Endothelial cell (in vitro differentiated cells): ENCODE data around the gene RIPK3. TPM values are rescaled to one million over a fixed set of nuclear protein-coding genes. Genes with fewer than 3 reads are reported as not detected.

Source experiments
- DNase-seq: peaks from one replicate; pipeline ENCODE4 v3.0.0; 2021; ENCODE audit warnings: low spot score
- H3K27ac Mint-ChIP-seq: one replicate; pipeline ENCODE4 v1.8.0; 2021; ENCODE audit warnings: mixed read lengths, inconsistent platforms; ENCODE audit not compliant: unreplicated experiment
- H3K27me3 Mint-ChIP-seq: one replicate; pipeline ENCODE4 v1.8.0; 2021; ENCODE audit warnings: mild to moderate bottlenecking, moderate library complexity, mixed read lengths, inconsistent platforms; ENCODE audit not compliant: unreplicated experiment
- H3K36me3 Mint-ChIP-seq: one replicate; pipeline ENCODE4 v1.8.0; 2021; ENCODE audit warnings: mild to moderate bottlenecking, low read depth, mixed read lengths, inconsistent platforms; ENCODE audit not compliant: unreplicated experiment
- H3K4me1 Mint-ChIP-seq: one replicate; pipeline ENCODE4 v1.8.0; 2021; ENCODE audit warnings: mild to moderate bottlenecking, mixed read lengths, inconsistent platforms; ENCODE audit not compliant: unreplicated experiment
- H3K4me3 Mint-ChIP-seq: one replicate; pipeline ENCODE4 v1.8.0; 2021; ENCODE audit warnings: mild to moderate bottlenecking, mixed read lengths, inconsistent platforms; ENCODE audit not compliant: unreplicated experiment
- H3K9me3 Mint-ChIP-seq: one replicate; pipeline ENCODE4 v1.8.0; 2021; ENCODE audit warnings: mixed read lengths, inconsistent platforms; ENCODE audit not compliant: unreplicated experiment
- total RNA-seq: library from RNA; stranded (reverse); fragmentation: NEBNext Ultra II Directional; extraction: Animal tissue kit (Norgen Biotek cat#: 25700); gene quantifications from one replicate; pipeline ENCODE4 v1.2.1, GENCODE V29; 2021; ENCODE audit not compliant: unreplicated experiment
- TF ChIP-seq, protein P1 (sequence below): fragments of 200-600 bp; sonication (generic); IDR thresholded peaks from one replicate; pipeline ENCODE4 v1.5.0; 2021; ENCODE audit warnings: antibody characterized with exemption; ENCODE audit not compliant: unreplicated experiment

The RIPK3 gene
- total RNA-seq, 1 donor from 2014 or later: 2.6 TPM

DNA sequence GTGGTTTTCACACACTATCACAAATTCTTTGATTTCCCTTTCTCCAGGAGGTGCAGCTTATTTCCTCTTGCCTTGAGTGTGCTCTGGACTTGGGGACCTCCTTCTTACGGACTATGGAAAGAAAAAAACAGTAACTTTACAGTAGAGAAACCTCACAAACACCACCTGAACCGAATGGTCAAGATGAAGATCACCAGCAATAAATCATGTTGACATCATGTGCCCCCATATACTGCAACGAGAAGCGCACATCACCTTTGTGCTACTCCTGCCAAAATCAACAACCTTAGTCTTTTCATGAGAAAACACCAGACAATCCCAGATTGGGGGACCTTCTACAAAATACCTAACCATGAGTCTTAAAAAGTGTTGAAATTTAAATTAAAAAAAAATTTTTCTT, 45.7 kb upstream of the RIPK3 start:
- Mint-ChIP-seq H3K9me3 (no peaks in the 10 kb centered on the region), H3K4me1 (peaks cover 15% of the 10 kb centered on the region), H3K27ac (no peak overlapping the region), H3K27me3 (peaks cover 3% of the 10 kb centered on the region), H3K4me3 (no peak overlapping the region), H3K36me3 (no peaks in the 10 kb centered on the region)
- DNase-seq: no peak
- TF ChIP-seq, protein P1, sequence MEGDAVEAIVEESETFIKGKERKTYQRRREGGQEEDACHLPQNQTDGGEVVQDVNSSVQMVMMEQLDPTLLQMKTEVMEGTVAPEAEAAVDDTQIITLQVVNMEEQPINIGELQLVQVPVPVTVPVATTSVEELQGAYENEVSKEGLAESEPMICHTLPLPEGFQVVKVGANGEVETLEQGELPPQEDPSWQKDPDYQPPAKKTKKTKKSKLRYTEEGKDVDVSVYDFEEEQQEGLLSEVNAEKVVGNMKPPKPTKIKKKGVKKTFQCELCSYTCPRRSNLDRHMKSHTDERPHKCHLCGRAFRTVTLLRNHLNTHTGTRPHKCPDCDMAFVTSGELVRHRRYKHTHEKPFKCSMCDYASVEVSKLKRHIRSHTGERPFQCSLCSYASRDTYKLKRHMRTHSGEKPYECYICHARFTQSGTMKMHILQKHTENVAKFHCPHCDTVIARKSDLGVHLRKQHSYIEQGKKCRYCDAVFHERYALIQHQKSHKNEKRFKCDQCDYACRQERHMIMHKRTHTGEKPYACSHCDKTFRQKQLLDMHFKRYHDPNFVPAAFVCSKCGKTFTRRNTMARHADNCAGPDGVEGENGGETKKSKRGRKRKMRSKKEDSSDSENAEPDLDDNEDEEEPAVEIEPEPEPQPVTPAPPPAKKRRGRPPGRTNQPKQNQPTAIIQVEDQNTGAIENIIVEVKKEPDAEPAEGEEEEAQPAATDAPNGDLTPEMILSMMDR: no peak

DNA sequence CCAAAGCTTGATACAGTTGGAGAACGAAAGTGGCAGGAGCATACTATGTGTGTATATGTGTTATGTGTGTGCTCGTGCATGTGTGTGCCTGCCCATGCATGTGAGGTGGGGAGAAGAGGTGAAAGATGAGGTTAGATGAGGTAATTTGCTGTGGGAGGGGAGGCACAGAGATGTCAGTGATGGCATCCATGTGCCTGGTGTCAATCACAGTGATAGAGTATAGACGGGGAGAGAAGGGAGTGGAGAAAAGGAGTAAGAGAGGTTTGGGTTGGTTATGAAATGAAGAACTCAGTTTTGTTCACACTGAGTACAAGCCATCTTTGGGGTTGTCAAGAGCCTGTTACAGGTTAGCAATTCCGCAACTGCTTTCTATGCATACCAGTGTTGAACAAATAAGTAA, 44.4 kb upstream of the RIPK3 start:
- TF ChIP-seq, protein P1: no peak
- no peak overlapping the region for H3K27ac Mint-ChIP-seq
- no peak overlapping the region for H3K4me3 Mint-ChIP-seq
- H3K4me1 Mint-ChIP-seq: peaks cover 9% of the 10 kb centered on the region
- DNase-seq: no peak
- H3K27me3 Mint-ChIP-seq: peaks cover 3% of the 10 kb centered on the region
- H3K36me3 Mint-ChIP-seq: no peaks in the 10 kb centered on the region
- no peaks in the 10 kb centered on the region for H3K9me3 Mint-ChIP-seq

GRCh38 chr14:24382064-24382371, 42.2 kb upstream of the RIPK3 start:
- Mint-ChIP-seq H3K4me1 (peaks cover 2% of the 10 kb centered on the region), H3K4me3 (no peak overlapping the region), H3K9me3 (no peaks in the 10 kb centered on the region), H3K36me3 (peaks cover 2% of the 10 kb centered on the region), H3K27me3 (peaks cover 6% of the 10 kb centered on the region), H3K27ac (no peak overlapping the region)
- DNase-seq: no peak
- TF ChIP-seq, protein P1: no peak

DNA sequence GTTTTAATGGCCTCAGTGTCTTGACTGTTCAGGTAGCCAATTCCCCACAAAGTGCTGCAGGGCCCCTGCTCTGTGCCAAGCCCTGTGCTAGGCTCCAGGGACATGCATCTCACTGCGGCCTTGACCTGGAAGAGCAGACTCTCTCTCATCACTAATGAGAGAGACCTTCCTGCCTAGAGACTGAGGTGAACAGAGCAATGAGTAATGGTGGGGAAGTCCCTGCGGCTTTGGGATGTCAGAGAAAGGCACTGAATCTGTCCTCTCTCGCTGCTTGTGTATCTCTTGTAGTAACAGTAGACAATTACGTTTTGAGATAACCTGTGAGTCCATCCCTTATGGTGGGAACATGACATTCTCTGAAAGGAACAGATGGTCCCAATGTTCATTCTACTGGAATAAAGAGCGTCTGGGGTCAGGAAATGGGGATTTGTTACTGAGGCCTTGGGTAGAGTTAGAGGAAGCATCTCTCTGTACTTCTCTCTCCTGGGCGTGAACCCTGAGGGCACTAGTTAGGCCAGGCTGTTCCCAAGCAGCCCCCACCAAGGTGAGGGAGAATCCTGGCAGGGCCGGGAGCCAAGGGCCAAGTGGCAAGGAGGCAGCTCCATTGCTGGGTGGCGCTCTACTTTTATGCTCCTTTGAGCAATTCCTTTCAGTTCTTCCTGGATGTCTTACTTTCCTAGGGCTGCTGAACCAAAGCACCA, 41.7 kb upstream of the RIPK3 start:
- Mint-ChIP-seq H3K9me3 (no peaks in the 10 kb centered on the region), H3K4me3 (no peak overlapping the region), H3K27me3 (peaks cover 3% of the 10 kb centered on the region), H3K27ac (no peak overlapping the region), H3K4me1 (peaks cover 6% of the 10 kb centered on the region), H3K36me3 (peaks cover 4% of the 10 kb centered on the region)
- DNase-seq: no peak
- TF ChIP-seq, protein P1: no peak

DNA sequence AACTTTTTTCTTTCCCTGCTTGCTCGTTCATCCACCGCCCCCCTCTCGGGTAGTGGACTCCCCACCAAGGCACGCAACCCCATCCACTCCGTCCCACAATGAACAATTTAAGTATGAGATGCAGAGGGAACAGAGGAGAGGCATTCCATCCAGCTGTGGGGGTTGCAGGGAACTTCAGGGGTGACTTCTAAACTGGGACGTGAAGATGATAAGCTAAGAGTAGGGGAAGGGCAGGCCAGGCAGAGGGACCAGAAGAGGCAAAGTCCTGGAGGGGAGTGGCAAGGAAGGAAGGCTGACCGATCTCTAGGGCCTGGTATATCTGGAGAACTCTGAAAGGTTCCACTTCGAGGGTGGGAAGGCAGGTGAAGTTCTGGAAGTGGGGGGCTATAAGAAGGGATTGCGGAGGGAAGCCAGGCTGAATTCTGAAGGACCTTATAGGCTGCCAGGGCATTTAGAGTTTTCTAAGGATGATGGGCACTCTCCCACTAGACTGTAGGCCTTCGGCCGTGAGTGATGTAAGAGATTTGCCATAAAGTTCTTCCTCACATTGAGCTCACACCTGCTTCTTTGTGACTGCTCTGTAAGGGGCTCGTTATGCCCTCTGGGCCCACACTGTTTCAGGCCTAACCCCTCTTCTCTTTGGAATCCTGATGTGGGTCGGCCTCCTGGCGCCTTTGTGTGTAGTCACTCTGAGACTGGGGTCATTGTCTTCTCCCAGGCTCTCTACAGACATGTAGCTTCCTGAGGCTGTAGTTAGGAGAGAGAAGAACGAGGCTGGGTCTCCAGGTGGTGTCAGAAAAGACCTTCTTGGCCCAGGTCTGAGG, 40.3 kb upstream of the RIPK3 start:
- Mint-ChIP-seq H3K27me3 (peaks cover 5% of the 10 kb centered on the region), H3K36me3 (peaks cover 4% of the 10 kb centered on the region), H3K4me3 (no peak overlapping the region), H3K4me1 (peaks cover 6% of the 10 kb centered on the region), H3K9me3 (no peaks in the 10 kb centered on the region), H3K27ac (no peak overlapping the region)
- DNase-seq: no peak
- TF ChIP-seq, protein P1: no peak
